Breast epithelium (tissue), 3 donors: ENCODE measurements around the gene UNC5B.

Source experiments
- POLR2AphosphoS5 ChIP-seq, 3 donors: sonication (generic); formaldehyde crosslinking; IDR thresholded peaks; one replicate each; pipeline ENCODE4 v1.6.1; 2017; ENCODE audit warnings: antibody characterized with exemption in 3 of 3
- TF ChIP-seq, protein P1 (sequence below), 3 donors: fragments of 450-650 bp; IDR thresholded peaks; one replicate each; pipeline ENCODE4 v1.5.1; 2016 to 2017; ENCODE audit warnings: antibody characterized with exemption in 3 of 3, mild to moderate bottlenecking in 3 of 3, moderate library complexity in 3 of 3

GRCh38 chr10:71260622-71261325, 48.4 kb downstream of the UNC5B start:
- TF ChIP-seq, protein P1, sequence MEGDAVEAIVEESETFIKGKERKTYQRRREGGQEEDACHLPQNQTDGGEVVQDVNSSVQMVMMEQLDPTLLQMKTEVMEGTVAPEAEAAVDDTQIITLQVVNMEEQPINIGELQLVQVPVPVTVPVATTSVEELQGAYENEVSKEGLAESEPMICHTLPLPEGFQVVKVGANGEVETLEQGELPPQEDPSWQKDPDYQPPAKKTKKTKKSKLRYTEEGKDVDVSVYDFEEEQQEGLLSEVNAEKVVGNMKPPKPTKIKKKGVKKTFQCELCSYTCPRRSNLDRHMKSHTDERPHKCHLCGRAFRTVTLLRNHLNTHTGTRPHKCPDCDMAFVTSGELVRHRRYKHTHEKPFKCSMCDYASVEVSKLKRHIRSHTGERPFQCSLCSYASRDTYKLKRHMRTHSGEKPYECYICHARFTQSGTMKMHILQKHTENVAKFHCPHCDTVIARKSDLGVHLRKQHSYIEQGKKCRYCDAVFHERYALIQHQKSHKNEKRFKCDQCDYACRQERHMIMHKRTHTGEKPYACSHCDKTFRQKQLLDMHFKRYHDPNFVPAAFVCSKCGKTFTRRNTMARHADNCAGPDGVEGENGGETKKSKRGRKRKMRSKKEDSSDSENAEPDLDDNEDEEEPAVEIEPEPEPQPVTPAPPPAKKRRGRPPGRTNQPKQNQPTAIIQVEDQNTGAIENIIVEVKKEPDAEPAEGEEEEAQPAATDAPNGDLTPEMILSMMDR (IDR thresholded peaks at IDR 0.05), result no peak
- TF ChIP-seq POLR2AphosphoS5 (IDR thresholded peaks at IDR 0.05), result no peak
